HG03521 (cell line): ENCODE measurements around the gene RELA.

ENCODE experiments used
- ATAC-seq: cut with Tn5 transposase; IDR thresholded peaks from one replicate; pipeline ENCODE4 v1.9.1; 2021; ENCODE audit warnings: mild to moderate bottlenecking, moderate library complexity; ENCODE audit not compliant: unreplicated experiment

The RELA gene

DNA sequence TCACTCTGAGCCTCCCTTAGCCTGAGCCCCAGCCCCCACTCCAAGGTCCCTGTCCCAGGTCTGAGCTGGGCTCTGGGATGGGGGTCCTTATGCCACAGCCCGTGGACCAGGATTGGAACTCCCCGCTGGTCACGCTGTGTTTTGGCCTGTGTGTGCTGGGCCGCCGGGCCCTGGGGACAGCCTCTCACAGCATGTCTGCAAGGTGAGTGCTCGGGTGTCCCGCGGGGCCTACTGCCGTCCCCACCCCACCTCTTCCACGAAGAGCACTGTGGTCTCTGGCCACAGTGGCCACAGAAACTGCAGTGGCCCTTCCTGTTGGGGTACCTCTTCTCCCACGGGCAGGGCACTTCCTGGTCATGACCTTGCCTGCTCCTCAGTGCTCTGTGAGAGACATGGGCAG, 28.3 kb downstream of the RELA start:
- no peak for ATAC-seq

GRCh38 chr11:65634109-65634436, 28.6 kb downstream of the RELA start:
- no peak for ATAC-seq

DNA sequence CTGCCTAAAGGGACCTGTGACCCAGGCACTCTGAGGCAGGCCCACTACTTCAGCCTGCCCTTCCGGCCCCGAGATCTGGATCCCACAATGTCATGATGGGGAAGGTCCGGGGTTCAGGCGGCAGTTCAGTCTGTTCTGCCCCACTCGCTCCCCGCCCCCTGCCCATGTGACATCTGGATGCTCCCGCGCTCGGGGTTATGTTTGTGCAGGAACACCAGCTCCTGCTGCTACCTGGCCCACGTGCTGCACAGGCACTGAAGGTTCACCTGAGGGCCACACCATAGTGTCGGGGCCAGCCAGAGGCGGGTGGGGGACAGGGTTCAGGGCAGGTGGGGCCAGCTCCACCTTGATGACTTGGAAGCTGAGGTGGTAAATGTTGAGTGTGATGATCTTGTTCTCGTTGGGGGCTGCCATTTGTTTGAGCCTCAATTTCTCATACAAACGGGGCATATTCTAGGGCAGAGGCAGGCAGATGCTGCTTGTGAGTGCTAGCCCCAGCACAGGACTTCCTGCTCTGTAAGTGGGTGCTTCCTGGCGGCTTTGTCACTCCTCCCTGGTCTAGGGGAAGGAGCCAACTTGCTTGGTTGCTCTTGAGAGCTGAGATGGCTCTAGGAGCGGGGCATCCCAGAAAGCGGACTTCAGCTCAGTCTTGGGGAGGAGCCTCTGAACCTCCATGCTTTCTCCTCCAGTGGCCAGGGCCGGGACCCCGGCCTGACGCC, 29.2 kb downstream of the RELA start:
- ATAC-seq: no peak

GRCh38 chr11:65630215-65630614, 32.5 kb downstream of the RELA start:
- no peak for ATAC-seq

GRCh38 chr11:65629579-65629978, 33.1 kb downstream of the RELA start:
- no peak for ATAC-seq

- no peak for ATAC-seq
Measured at GRCh38 chr11:65627202-65627601, 35.5 kb downstream of the RELA start.

DNA sequence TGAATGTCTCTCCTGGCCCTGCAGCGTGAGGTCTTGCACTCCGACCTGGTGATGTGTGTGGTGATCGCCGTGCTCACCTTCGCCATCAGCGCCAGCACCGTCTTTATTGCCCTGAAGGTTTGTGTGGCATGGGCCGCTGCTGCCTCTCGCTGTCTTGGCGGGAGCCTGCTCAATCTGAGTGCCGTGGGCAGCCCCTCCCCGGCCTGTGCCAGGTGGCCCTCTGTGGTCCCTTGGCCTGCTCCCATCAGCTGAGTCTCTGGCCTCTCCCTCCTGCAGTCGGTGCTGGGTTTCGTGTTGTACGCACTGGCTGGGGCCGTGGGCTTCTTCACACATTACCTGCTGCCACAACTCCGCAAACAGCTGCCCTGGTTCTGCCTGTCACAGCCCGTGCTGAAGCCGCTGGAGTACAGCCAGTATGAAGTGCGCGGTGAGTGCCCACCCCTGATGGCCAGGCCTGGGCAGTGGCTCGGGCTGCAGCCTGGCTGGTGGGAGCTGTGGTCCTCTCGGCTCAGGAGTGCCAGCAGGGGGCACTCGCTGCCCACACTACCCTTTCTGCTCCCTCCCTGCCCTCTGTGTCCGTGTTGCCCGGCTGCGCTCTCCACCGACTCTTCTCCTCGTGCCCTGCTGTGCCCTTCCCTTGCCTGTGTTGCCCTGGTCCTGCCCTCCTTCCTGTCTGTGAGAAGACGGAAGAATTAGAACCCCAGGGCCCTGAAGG, 36.9 kb downstream of the RELA start:
- no peak for ATAC-seq

DNA sequence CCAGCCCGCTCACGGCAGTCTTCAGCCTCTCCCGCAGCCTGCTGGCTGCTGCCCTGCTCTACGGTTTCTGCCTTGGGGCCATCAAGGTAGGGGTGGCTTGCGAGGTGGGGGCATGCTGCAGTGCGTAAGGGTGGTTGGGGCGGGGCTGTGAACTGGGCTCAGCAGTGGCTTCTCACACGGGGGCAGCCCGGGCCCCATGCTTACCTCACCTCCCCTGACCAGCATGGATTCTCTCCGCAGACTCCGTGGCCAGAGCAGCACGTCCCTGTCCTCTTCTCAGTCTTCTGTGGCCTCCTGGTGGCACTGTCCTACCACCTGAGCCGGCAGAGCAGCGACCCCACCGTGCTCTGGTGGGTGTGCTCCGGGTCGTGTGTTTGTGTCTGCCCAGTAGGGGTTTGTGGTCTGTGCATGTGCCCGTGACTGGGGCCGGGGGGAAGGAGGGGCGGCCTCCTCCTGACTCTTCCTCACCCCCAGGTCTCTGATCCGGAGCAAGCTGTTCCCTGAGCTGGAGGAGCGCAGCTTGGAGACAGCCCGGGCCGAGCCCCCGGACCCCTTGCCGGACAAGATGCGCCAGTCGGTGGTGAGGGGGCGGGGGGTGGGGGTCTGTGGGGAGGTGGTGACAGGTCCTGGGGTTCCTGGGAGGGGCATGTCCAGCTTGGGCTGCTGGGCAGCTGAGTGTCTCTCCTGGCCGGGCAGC, 37.6 kb downstream of the RELA start:
- ATAC-seq: no peak

DNA sequence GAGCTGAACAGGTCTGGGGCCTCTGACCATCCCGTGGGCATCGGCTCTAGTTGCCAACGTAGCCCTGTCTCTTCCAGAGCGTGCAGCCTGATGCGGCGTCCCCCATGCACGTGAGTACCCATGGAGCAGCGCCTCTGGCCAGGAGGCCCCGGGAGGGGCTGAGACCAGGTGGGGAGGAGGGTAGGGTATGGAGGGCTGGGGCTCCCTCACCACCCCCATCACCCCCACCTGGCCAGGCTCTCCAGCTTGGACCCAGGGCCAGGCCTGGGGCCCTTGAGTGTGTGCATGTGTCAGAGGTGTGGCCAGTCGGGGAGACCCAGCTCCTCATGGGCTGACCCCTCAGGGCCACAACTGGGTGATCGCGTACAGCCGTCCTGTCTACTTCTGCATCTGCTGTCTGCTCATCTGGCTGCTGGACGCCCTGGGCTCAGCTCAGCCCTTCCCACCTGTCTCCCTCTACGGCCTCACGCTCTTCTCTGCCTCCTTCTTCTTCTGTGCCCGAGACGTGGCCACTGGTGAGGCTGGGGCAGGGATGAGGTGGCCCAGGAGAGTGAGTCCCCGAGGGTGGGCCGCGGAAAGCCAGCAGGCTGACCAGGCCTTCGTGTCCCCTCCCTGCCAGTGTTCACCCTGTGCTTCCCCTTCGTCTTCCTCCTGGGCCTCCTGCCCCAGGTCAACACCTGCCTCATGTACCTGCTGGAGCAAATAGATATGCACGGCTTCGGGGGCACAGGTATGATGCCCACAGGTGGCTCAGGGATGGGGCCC, 38.7 kb downstream of the RELA start:
- ATAC-seq: no peak

DNA sequence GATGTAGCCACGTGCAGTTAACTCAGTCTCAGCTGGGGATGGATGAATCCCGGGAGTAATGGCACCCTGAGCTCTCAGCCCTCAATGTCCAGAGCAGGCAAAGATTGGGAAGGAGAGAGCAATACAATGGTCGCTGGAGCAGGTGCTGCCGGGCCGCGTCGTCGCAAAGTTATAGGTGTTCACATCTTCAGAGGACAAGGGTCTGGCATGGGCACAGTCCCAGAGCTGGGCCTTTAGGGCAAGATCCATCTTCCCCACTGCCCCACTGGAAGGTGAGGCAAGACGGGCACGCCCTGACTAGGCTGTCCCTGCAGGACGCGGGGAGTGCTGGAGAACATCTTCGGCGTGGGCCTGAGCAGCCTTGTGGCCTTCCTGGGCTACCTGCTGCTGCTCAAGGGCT, 39.5 kb downstream of the RELA start:
- no peak for ATAC-seq

DNA sequence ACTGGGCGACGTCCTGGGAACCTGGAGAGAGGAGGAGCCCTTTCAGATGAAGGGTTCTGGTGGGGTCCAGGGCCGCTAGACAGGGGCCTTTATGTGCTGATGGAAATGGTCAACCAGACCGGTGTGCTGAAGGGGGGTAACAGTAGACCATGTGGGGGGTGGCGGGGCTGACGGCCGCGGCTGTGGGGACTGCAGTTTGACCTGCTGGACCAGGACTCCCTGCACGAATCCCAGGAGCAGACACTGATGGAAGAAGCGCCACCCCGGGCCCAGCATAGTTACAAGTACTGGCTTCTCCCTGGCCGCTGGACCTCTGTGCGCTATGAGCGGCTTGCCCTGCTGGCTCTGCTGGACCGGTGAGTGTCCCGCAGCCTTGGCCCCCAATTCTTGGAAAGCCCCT, 40.7 kb downstream of the RELA start:
- ATAC-seq: no peak

- ATAC-seq: no peak
Measured at GRCh38 chr11:65621460-65621859, 41.3 kb downstream of the RELA start.

DNA sequence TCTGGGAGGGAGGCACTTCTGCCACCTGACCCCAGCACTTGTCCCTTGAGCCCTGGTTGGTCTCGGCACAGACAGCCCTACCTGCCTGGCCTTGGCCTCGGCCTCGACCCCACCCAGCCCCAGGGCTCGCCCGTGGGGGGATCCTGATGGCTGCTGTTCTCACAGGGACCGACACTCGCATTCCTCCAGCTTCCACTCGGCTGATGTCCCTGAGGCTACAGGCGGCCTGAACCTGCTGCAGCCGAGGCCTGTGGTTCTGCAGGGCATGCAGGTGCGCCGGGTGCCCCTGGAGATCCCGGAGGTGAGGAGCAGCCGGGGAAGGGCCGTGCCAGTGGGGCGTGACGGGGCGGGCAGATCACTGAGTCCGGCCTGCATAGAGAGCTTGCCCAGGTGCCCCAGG, 42.0 kb downstream of the RELA start:
- no peak for ATAC-seq

GRCh38 chr11:65619281-65619928, 43.3 kb downstream of the RELA start:
- no peak for ATAC-seq

GRCh38 chr11:65618763-65619162, 44.0 kb downstream of the RELA start:
- ATAC-seq: no peak

GRCh38 chr11:65617990-65618751, 44.5 kb downstream of the RELA start:
- no peak for ATAC-seq

GRCh38 chr11:65617136-65617850, 45.4 kb downstream of the RELA start:
- ATAC-seq: no peak

- no peak for ATAC-seq
Measured at GRCh38 chr11:65616575-65617001, 46.1 kb downstream of the RELA start.

GRCh38 chr11:65615950-65616574, 46.7 kb downstream of the RELA start:
- no peak for ATAC-seq
